WTC11 (cell line): ENCODE data around the gene LUC7L. TPM values are rescaled to one million over a fixed set of nuclear protein-coding genes. Genes with fewer than 3 reads are reported as not detected.
A peak's percentile ranks its signal among the peaks of the same experiment; 100 is the strongest.

Experiments used
- ATAC-seq: fragments of 200-7000 bp; cut with Tn5 transposase; 2 replicates; pipeline ENCODE4 v1.10.0; 2021; ENCODE audit warnings: mild to moderate bottlenecking, moderate library complexity
- CTCF ChIA-PET: fragments of 300-600 bp; sonication (Branson Sonifier 250); formaldehyde crosslinking; loops from one replicate; lab custom pipeline; 2021; ENCODE audit warnings: antibody characterized with exemption; lab: Charles Lee
- POLR2A ChIA-PET: fragments of 350-600 bp; sonication (Branson Sonifier 250); formaldehyde crosslinking; loops from one replicate; lab custom pipeline; 2021; ENCODE audit warnings: antibody characterized with exemption; lab: Charles Lee
- DNase-seq: peaks from one replicate; pipeline ENCODE4 v3.0.0; 2021; ENCODE audit warnings: low spot score
- H3K27ac Mint-ChIP-seq: 2 replicates; pipeline ENCODE4 v1.8.0; 2021; ENCODE audit warnings: mixed read lengths
- H3K27me3 Mint-ChIP-seq: 2 replicates; pipeline ENCODE4 v1.8.0; 2021; ENCODE audit warnings: low read depth, mild to moderate bottlenecking, moderate library complexity, mixed read lengths
- H3K36me3 Mint-ChIP-seq: 2 replicates; pipeline ENCODE4 v1.8.0; 2021; ENCODE audit warnings: mixed read lengths
- H3K4me1 Mint-ChIP-seq: 2 replicates; pipeline ENCODE4 v1.8.0; 2022; ENCODE audit warnings: mixed read lengths
- H3K4me3 Mint-ChIP-seq: 2 replicates; pipeline ENCODE4 v1.8.0; 2021; ENCODE audit warnings: mild to moderate bottlenecking, moderate library complexity, mixed read lengths
- H3K9me3 Mint-ChIP-seq: 2 replicates; pipeline ENCODE4 v1.8.0; 2021; ENCODE audit warnings: mixed read lengths
- CBFB ChIP-seq: sonication (generic); formaldehyde crosslinking; IDR thresholded peaks from 2 replicates; pipeline ENCODE4 v1.8.1; 2022; ENCODE audit warnings: mild to moderate bottlenecking, low read depth, missing genetic modification reagents
- CREB1 ChIP-seq: sonication (generic); formaldehyde crosslinking; IDR thresholded peaks from 2 replicates; pipeline ENCODE4 v1.8.0; 2023; ENCODE audit warnings: mild to moderate bottlenecking, missing genetic modification reagents
- EMX1 ChIP-seq: fragments of 250-450 bp; sonication (Bioruptor Pico); IDR thresholded peaks from 2 replicates; pipeline ENCODE4 v1.8.0; 2021; ENCODE audit warnings: mild to moderate bottlenecking
- ETV6 ChIP-seq: sonication (generic); formaldehyde crosslinking; IDR thresholded peaks from 2 replicates; pipeline ENCODE4 v1.8.1; 2022; ENCODE audit warnings: mild to moderate bottlenecking, missing genetic modification reagents
- JAZF1 ChIP-seq: fragments of 250-450 bp; sonication (Bioruptor Pico); IDR thresholded peaks from 2 replicates; pipeline ENCODE4 v1.9.0; 2021; ENCODE audit warnings: moderate library complexity, mild to moderate bottlenecking, inconsistent platforms
- KAT7 ChIP-seq: sonication (generic); formaldehyde crosslinking; IDR thresholded peaks from 2 replicates; pipeline ENCODE4 v1.8.1; 2023; ENCODE audit warnings: missing genetic modification reagents, mild to moderate bottlenecking, borderline replicate concordance
- ZNF138 ChIP-seq: sonication (generic); formaldehyde crosslinking; conservative IDR thresholded peaks from 2 replicates; pipeline ENCODE4 v1.8.1; 2022; ENCODE audit warnings: mild to moderate bottlenecking, moderate library complexity, missing genetic modification reagents
- ZNF396 ChIP-seq: fragments of 250-450 bp; sonication (Bioruptor Pico); IDR thresholded peaks from 2 replicates; pipeline ENCODE4 v1.8.0; 2021; ENCODE audit warnings: mild to moderate bottlenecking, moderate library complexity, borderline replicate concordance
- ZNF416 ChIP-seq: fragments of 250-450 bp; sonication (Bioruptor Pico); IDR thresholded peaks from 2 replicates; pipeline ENCODE4 v1.9.0; 2021; ENCODE audit warnings: mild to moderate bottlenecking, inconsistent platforms
- ZNF423 ChIP-seq: fragments of 250-450 bp; sonication (Bioruptor Pico); IDR thresholded peaks from 2 replicates; pipeline ENCODE4 v2.1.2; 2022; ENCODE audit warnings: mild to moderate bottlenecking, moderate library complexity
- ZNF671 ChIP-seq: fragments of 250-450 bp; sonication (Bioruptor Pico); IDR thresholded peaks from 2 replicates; pipeline ENCODE4 v1.8.0; 2021; ENCODE audit warnings: mild to moderate bottlenecking
- total RNA-seq: library from RNA; stranded (reverse); gene quantifications from 3 replicates; pipeline ENCODE4 v1.2.3, GENCODE V29; 2021
- TF ChIP-seq, protein P1 (sequence below): sonication (generic); formaldehyde crosslinking; IDR thresholded peaks from 2 replicates; pipeline ENCODE4 v1.8.1; 2022; ENCODE audit warnings: mild to moderate bottlenecking, missing genetic modification reagents, moderate library complexity, borderline replicate concordance
- TF ChIP-seq, protein P2 (sequence below): sonication (generic); formaldehyde crosslinking; IDR thresholded peaks from 2 replicates; pipeline ENCODE4 v1.8.1; 2023; ENCODE audit warnings: mild to moderate bottlenecking, moderate library complexity, missing genetic modification reagents
- TF ChIP-seq, protein P3 (sequence below): sonication (generic); formaldehyde crosslinking; IDR thresholded peaks from 2 replicates; pipeline ENCODE4 v1.8.1; 2022; ENCODE audit warnings: mild to moderate bottlenecking, moderate library complexity, missing genetic modification reagents
- TF ChIP-seq, protein P4 (sequence below): sonication (generic); formaldehyde crosslinking; IDR thresholded peaks from 2 replicates; pipeline ENCODE4 v1.8.1; 2022; ENCODE audit warnings: low read depth, missing genetic modification reagents, borderline replicate concordance
- TF ChIP-seq, protein P5 (sequence below): sonication (generic); formaldehyde crosslinking; IDR thresholded peaks from 2 replicates; pipeline ENCODE4 v1.8.0; 2023; ENCODE audit warnings: missing genetic modification reagents, mild to moderate bottlenecking, borderline replicate concordance
- TF ChIP-seq, protein P6 (sequence below): sonication (generic); formaldehyde crosslinking; IDR thresholded peaks from 2 replicates; pipeline ENCODE4 v1.8.1; 2023; ENCODE audit warnings: mild to moderate bottlenecking, missing genetic modification reagents, moderate library complexity
- TF ChIP-seq, protein P7 (sequence below): fragments of 250-450 bp; sonication (Bioruptor Pico); IDR thresholded peaks from 2 replicates; pipeline ENCODE4 v2.1.2; 2022; ENCODE audit warnings: mild to moderate bottlenecking, moderate library complexity
- TF ChIP-seq, protein P8 (sequence below): sonication (generic); formaldehyde crosslinking; IDR thresholded peaks from 2 replicates; pipeline ENCODE4 v1.8.0; 2022; ENCODE audit warnings: mild to moderate bottlenecking, missing genetic modification reagents
- TF ChIP-seq, protein P9 (sequence below): sonication (generic); formaldehyde crosslinking; IDR thresholded peaks from 2 replicates; pipeline ENCODE4 v1.8.1; 2023; ENCODE audit warnings: mild to moderate bottlenecking, missing genetic modification reagents

Gene LUC7L
- total RNA-seq, 1 experiment from 2014 or later, result 111 TPM

DNA sequence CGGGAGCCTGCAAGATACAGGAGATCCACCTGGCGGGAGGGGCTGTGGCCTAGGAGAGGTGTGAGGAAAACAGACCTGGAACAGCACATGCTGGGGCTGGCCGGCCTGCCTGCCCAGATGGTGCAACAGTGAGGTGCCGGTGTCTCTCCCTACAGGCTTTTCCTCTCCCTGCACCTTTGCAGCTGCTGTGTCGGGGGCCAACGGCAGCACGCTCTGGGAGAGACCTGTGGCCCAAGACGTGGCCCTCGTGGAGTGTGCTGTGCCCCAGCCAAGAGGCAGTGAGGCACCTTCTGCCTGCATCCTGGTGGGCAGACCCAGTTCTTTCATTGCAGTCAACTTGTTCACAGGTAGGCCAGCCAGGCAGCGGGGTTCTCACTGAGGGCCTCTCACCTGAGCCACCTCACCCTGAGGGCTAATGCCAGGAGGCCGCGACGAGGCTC, 30.6 kb upstream of the LUC7L start (continued):
- no peak for TF ChIP-seq ZNF423 (CRISPR knock-in tag)
- TF ChIP-seq, protein P1, sequence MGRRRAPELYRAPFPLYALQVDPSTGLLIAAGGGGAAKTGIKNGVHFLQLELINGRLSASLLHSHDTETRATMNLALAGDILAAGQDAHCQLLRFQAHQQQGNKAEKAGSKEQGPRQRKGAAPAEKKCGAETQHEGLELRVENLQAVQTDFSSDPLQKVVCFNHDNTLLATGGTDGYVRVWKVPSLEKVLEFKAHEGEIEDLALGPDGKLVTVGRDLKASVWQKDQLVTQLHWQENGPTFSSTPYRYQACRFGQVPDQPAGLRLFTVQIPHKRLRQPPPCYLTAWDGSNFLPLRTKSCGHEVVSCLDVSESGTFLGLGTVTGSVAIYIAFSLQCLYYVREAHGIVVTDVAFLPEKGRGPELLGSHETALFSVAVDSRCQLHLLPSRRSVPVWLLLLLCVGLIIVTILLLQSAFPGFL (CRISPR knock-in tag), result no peak
- no peak for TF ChIP-seq CREB1

DNA sequence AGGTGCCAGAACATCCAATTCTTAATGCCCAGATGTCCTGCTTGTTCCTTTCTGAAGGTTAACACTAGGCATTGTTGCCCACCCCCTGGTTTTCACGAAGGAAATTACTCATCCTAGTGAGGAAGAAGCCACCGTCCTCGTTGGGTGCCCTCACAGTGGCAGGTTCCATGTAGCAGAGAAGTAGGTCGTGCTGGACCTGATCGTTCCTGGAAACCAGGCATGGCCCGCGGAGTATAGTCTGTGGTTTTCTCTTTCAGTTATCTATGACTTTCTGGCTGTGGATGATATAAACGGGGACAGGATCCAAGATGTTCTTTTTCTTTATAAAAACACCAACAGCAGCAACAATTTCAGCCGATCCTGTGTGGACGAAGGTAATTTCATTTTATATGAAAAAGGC, 30.0 kb upstream of the LUC7L start:
- Mint-ChIP-seq H3K27ac (peak overlapping the region; percentile 53), H3K4me1 (no peaks in the 10 kb centered on the region), H3K36me3 (peaks cover 22% of the 10 kb centered on the region), H3K27me3 (no peaks in the 10 kb centered on the region), H3K9me3 (no peaks in the 10 kb centered on the region), H3K4me3 (no peak overlapping the region)
- ChIA-PET POLR2A (no interaction called here), CTCF (no interaction called here)
- ATAC-seq (no peak), DNase-seq (no peak)
- TF ChIP-seq, protein P2, sequence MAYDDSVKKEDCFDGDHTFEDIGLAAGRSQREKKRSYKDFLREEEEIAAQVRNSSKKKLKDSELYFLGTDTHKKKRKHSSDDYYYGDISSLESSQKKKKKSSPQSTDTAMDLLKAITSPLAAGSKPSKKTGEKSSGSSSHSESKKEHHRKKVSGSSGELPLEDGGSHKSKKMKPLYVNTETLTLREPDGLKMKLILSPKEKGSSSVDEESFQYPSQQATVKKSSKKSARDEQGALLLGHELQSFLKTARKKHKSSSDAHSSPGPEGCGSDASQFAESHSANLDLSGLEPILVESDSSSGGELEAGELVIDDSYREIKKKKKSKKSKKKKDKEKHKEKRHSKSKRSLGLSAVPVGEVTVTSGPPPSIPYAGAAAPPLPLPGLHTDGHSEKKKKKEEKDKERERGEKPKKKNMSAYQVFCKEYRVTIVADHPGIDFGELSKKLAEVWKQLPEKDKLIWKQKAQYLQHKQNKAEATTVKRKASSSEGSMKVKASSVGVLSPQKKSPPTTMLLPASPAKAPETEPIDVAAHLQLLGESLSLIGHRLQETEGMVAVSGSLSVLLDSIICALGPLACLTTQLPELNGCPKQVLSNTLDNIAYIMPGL (CRISPR knock-in tag), result no peak
- no peak for TF ChIP-seq ZNF416 (CRISPR knock-in tag)
- no peak for TF ChIP-seq EMX1 (CRISPR knock-in tag)
- no peak for TF ChIP-seq ZNF396 (CRISPR knock-in tag)
- TF ChIP-seq, protein P3, sequence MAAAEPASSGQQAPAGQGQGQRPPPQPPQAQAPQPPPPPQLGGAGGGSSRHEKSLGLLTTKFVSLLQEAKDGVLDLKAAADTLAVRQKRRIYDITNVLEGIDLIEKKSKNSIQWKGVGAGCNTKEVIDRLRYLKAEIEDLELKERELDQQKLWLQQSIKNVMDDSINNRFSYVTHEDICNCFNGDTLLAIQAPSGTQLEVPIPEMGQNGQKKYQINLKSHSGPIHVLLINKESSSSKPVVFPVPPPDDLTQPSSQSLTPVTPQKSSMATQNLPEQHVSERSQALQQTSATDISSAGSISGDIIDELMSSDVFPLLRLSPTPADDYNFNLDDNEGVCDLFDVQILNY, result no peak
- TF ChIP-seq ZNF138, result no peak
- TF ChIP-seq, protein P4, sequence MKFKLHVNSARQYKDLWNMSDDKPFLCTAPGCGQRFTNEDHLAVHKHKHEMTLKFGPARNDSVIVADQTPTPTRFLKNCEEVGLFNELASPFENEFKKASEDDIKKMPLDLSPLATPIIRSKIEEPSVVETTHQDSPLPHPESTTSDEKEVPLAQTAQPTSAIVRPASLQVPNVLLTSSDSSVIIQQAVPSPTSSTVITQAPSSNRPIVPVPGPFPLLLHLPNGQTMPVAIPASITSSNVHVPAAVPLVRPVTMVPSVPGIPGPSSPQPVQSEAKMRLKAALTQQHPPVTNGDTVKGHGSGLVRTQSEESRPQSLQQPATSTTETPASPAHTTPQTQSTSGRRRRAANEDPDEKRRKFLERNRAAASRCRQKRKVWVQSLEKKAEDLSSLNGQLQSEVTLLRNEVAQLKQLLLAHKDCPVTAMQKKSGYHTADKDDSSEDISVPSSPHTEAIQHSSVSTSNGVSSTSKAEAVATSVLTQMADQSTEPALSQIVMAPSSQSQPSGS (CRISPR knock-in tag), result no peak
- TF ChIP-seq, protein P5, sequence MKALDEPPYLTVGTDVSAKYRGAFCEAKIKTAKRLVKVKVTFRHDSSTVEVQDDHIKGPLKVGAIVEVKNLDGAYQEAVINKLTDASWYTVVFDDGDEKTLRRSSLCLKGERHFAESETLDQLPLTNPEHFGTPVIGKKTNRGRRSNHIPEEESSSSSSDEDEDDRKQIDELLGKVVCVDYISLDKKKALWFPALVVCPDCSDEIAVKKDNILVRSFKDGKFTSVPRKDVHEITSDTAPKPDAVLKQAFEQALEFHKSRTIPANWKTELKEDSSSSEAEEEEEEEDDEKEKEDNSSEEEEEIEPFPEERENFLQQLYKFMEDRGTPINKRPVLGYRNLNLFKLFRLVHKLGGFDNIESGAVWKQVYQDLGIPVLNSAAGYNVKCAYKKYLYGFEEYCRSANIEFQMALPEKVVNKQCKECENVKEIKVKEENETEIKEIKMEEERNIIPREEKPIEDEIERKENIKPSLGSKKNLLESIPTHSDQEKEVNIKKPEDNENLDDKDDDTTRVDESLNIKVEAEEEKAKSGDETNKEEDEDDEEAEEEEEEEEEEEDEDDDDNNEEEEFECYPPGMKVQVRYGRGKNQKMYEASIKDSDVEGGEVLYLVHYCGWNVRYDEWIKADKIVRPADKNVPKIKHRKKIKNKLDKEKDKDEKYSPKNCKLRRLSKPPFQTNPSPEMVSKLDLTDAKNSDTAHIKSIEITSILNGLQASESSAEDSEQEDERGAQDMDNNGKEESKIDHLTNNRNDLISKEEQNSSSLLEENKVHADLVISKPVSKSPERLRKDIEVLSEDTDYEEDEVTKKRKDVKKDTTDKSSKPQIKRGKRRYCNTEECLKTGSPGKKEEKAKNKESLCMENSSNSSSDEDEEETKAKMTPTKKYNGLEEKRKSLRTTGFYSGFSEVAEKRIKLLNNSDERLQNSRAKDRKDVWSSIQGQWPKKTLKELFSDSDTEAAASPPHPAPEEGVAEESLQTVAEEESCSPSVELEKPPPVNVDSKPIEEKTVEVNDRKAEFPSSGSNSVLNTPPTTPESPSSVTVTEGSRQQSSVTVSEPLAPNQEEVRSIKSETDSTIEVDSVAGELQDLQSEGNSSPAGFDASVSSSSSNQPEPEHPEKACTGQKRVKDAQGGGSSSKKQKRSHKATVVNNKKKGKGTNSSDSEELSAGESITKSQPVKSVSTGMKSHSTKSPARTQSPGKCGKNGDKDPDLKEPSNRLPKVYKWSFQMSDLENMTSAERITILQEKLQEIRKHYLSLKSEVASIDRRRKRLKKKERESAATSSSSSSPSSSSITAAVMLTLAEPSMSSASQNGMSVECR (CRISPR knock-in tag), result no peak
- TF ChIP-seq, protein P6, sequence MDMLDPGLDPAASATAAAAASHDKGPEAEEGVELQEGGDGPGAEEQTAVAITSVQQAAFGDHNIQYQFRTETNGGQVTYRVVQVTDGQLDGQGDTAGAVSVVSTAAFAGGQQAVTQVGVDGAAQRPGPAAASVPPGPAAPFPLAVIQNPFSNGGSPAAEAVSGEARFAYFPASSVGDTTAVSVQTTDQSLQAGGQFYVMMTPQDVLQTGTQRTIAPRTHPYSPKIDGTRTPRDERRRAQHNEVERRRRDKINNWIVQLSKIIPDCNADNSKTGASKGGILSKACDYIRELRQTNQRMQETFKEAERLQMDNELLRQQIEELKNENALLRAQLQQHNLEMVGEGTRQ (CRISPR knock-in tag), result no peak
- TF ChIP-seq, protein P7, sequence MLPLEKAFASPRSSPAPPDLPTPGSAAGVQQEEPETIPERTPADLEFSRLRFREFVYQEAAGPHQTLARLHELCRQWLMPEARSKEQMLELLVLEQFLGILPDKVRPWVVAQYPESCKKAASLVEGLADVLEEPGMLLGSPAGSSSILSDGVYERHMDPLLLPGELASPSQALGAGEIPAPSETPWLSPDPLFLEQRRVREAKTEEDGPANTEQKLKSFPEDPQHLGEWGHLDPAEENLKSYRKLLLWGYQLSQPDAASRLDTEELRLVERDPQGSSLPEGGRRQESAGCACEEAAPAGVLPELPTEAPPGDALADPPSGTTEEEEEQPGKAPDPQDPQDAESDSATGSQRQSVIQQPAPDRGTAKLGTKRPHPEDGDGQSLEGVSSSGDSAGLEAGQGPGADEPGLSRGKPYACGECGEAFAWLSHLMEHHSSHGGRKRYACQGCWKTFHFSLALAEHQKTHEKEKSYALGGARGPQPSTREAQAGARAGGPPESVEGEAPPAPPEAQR (CRISPR knock-in tag), result no peak
- TF ChIP-seq, protein P8, sequence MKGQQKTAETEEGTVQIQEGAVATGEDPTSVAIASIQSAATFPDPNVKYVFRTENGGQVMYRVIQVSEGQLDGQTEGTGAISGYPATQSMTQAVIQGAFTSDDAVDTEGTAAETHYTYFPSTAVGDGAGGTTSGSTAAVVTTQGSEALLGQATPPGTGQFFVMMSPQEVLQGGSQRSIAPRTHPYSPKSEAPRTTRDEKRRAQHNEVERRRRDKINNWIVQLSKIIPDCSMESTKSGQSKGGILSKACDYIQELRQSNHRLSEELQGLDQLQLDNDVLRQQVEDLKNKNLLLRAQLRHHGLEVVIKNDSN, result no peak
- TF ChIP-seq JAZF1 (CRISPR knock-in tag), result no peak
- no peak for TF ChIP-seq CBFB (CRISPR knock-in tag)
- TF ChIP-seq ZNF671 (CRISPR knock-in tag), result no peak
- TF ChIP-seq ETV6, result no peak
- TF ChIP-seq KAT7 (CRISPR knock-in tag), result no peak
- TF ChIP-seq, protein P9, sequence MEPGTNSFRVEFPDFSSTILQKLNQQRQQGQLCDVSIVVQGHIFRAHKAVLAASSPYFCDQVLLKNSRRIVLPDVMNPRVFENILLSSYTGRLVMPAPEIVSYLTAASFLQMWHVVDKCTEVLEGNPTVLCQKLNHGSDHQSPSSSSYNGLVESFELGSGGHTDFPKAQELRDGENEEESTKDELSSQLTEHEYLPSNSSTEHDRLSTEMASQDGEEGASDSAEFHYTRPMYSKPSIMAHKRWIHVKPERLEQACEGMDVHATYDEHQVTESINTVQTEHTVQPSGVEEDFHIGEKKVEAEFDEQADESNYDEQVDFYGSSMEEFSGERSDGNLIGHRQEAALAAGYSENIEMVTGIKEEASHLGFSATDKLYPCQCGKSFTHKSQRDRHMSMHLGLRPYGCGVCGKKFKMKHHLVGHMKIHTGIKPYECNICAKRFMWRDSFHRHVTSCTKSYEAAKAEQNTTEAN (CRISPR knock-in tag), result no peak
